SK-N-DZ (cell line): Measurements from ENCODE around the gene CAPZA1.

Experiments
- DNase-seq: peaks from one replicate; pipeline ENCODE4 v3.0.0-alpha.2; 2015; ENCODE audit warnings: low spot score

CAPZA1 gene

GRCh38 chr1:112676543-112676942 is 56.9 kb downstream of the CAPZA1 start:
- no peak for DNase-seq

- no peak for DNase-seq
Observed at GRCh38 chr1:112677501-112677900, 57.9 kb downstream of the CAPZA1 start.

- no peak for DNase-seq
Observed at GRCh38 chr1:112678605-112679004, 59.0 kb downstream of the CAPZA1 start.

GRCh38 chr1:112685913-112686312 is 66.3 kb downstream of the CAPZA1 start:
- no peak for DNase-seq

- DNase-seq, result no peak
Observed at GRCh38 chr1:112686417-112686816, 66.8 kb downstream of the CAPZA1 start.

GRCh38 chr1:112686835-112687234 is 67.2 kb downstream of the CAPZA1 start:
- no peak for DNase-seq

GRCh38 chr1:112687361-112687760 is 67.7 kb downstream of the CAPZA1 start:
- DNase-seq, result no peak

GRCh38 chr1:112687785-112688496 is 68.3 kb downstream of the CAPZA1 start:
- DNase-seq, result no peak

GRCh38 chr1:112688781-112689193 is 69.2 kb downstream of the CAPZA1 start:
- DNase-seq, result no peak

GRCh38 chr1:112689196-112689841 is 69.7 kb downstream of the CAPZA1 start:
- no peak for DNase-seq

- DNase-seq, result no peak
Observed at GRCh38 chr1:112689842-112690237, 70.2 kb downstream of the CAPZA1 start.

GRCh38 chr1:112692681-112693080 is 73.0 kb downstream of the CAPZA1 start:
- no peak for DNase-seq

GRCh38 chr1:112693821-112694220 is 74.2 kb downstream of the CAPZA1 start:
- DNase-seq, result no peak

- DNase-seq, result no peak
Observed at GRCh38 chr1:112694363-112694929, 74.8 kb downstream of the CAPZA1 start.

GRCh38 chr1:112695276-112695675 is 75.6 kb downstream of the CAPZA1 start:
- no peak for DNase-seq

- no peak for DNase-seq
Observed at GRCh38 chr1:112696578-112697314, 77.1 kb downstream of the CAPZA1 start.

- DNase-seq, result no peak
Observed at GRCh38 chr1:112697781-112698201, 78.2 kb downstream of the CAPZA1 start.

- DNase-seq, result no peak
Observed at GRCh38 chr1:112698366-112699310, 79.0 kb downstream of the CAPZA1 start.

GRCh38 chr1:112699425-112700144 is 80.0 kb downstream of the CAPZA1 start:
- no peak for DNase-seq
